Osteoblast (primary cell): Measurements from ENCODE around the gene MIX23. TPM values are rescaled to one million over a fixed set of nuclear protein-coding genes. Genes with fewer than 3 reads are reported as not detected.

Source experiments
- DNase-seq: peaks from one replicate; pipeline ENCODE4 v3.0.0; 2011; ENCODE audit warnings: low spot score, mixed read lengths; ENCODE audit not compliant: insufficient read length; ENCODE audit errors: missing footprints
- H2AFZ ChIP-seq: 2 replicates; pipeline ENCODE4 v1.6.0; 2011; ENCODE audit warnings: mild to moderate bottlenecking, low read length
- H3K27ac ChIP-seq: 2 replicates; pipeline ENCODE4 v1.5.1; 2011; ENCODE audit warnings: mild to moderate bottlenecking, low read depth, low read length, moderate library complexity
- H3K27me3 ChIP-seq: 2 replicates; pipeline ENCODE4 v1.6.0; 2012; ENCODE audit warnings: mild to moderate bottlenecking, control low read depth, inconsistent platforms, low read length, moderate library complexity; ENCODE audit not compliant: insufficient read depth
- H3K36me3 ChIP-seq: 2 replicates; pipeline ENCODE4 v1.5.1; 2011; ENCODE audit warnings: mild to moderate bottlenecking, low read length, control low read depth, moderate library complexity; ENCODE audit not compliant: insufficient read depth
- H3K4me1 ChIP-seq: 2 replicates; pipeline ENCODE4 v1.5.1; 2011; ENCODE audit warnings: mild to moderate bottlenecking, low read length, control low read depth, moderate library complexity; ENCODE audit not compliant: insufficient read depth
- H3K4me2 ChIP-seq: 2 replicates; pipeline ENCODE4 v1.6.0; 2011; ENCODE audit warnings: mild to moderate bottlenecking, low read length; ENCODE audit not compliant: insufficient read depth
- H3K4me3 ChIP-seq: fragments of 200-600 bp; sonication (generic); 3 replicates; pipeline ENCODE4 v1.5.1; 2012; ENCODE audit warnings: mild to moderate bottlenecking, low read length, inconsistent platforms; ENCODE audit not compliant: insufficient read depth
- H3K79me2 ChIP-seq: 2 replicates; pipeline ENCODE4 v1.6.0; 2012; ENCODE audit warnings: mild to moderate bottlenecking, low read length, control low read depth, inconsistent platforms; ENCODE audit not compliant: insufficient read depth
- H3K9me3 ChIP-seq: 2 replicates; pipeline ENCODE4 v1.5.1; 2011; ENCODE audit warnings: low read depth, low read length, control low read depth
- H4K20me1 ChIP-seq: 2 replicates; pipeline ENCODE4 v1.6.0; 2012; ENCODE audit warnings: mild to moderate bottlenecking, low read length, control low read depth; ENCODE audit not compliant: insufficient read depth
- total RNA-seq: library from RNA; depleted of rRNA; stranded (reverse); fragments of >200 nt; gene quantifications from 2 replicates; pipeline ENCODE4 v1.2.3, GENCODE V29; 2012
- TF ChIP-seq, protein P1 (sequence below): IDR thresholded peaks from 2 replicates; pipeline ENCODE4 v1.5.1; 2011; ENCODE audit warnings: mild to moderate bottlenecking, low read depth, low read length, moderate library complexity; ENCODE audit errors: extremely low read depth

Gene MIX23
- total RNA-seq, 1 donor = 17.0 TPM

DNA sequence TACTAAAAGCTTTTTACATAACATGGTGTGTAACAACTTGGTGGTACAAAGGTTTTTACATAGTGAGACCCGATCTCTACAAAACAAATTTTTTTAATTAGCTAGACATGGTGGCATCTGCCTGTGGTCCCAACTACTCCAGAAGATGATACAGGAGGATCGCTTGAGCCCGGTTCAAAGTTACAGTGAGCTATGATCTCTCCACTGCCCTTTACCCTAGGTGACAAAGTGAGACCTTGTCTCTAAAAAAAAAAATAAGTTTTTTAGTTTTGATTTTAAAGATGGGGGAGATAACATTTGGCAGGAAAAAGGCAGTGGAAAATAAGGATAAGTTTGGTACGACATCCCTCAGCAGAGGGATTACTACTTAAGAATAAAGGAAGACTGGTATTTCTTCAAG, 6.9 kb upstream of the MIX23 start:
- Histone ChIP-seq H3K36me3 (no peaks in the 10 kb centered on the region), H3K4me2 (no peak overlapping the region), H3K4me3 (no peak overlapping the region), H3K4me1 (peaks cover 3% of the 10 kb centered on the region), H3K79me2 (no peaks in the 10 kb centered on the region), H4K20me1 (no peaks in the 10 kb centered on the region), H3K27ac (no peak overlapping the region), H3K27me3 (no peaks in the 10 kb centered on the region), H2AFZ (no peak overlapping the region), H3K9me3 (no peaks in the 10 kb centered on the region)
- TF ChIP-seq, protein P1, sequence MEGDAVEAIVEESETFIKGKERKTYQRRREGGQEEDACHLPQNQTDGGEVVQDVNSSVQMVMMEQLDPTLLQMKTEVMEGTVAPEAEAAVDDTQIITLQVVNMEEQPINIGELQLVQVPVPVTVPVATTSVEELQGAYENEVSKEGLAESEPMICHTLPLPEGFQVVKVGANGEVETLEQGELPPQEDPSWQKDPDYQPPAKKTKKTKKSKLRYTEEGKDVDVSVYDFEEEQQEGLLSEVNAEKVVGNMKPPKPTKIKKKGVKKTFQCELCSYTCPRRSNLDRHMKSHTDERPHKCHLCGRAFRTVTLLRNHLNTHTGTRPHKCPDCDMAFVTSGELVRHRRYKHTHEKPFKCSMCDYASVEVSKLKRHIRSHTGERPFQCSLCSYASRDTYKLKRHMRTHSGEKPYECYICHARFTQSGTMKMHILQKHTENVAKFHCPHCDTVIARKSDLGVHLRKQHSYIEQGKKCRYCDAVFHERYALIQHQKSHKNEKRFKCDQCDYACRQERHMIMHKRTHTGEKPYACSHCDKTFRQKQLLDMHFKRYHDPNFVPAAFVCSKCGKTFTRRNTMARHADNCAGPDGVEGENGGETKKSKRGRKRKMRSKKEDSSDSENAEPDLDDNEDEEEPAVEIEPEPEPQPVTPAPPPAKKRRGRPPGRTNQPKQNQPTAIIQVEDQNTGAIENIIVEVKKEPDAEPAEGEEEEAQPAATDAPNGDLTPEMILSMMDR = no peak
- DNase-seq = no peak

DNA sequence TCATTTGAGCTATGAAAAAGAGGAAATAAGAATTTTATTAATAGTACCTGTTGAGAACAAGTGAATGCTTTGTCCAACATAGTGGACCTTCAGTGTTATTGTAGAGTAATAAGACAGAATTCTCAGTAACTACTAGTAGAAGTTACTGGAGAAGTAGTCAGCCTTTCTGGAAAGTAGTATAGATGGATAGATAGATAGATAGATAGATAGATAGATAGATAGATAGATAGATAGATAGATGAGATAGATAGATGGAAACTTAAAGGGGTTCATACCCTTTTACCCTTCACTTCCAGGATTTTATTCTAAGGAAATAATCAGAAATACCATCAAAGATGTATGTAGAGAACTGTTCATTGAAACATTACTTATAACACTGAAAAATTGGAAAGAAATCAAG, 6.2 kb upstream of the MIX23 start:
- Histone ChIP-seq H4K20me1 (no peaks in the 10 kb centered on the region), H3K4me3 (no peak overlapping the region), H3K27me3 (no peaks in the 10 kb centered on the region), H3K79me2 (no peaks in the 10 kb centered on the region), H3K4me1 (peaks cover 7% of the 10 kb centered on the region), H3K9me3 (no peaks in the 10 kb centered on the region), H3K36me3 (no peaks in the 10 kb centered on the region), H3K27ac (no peak overlapping the region), H3K4me2 (no peak overlapping the region), H2AFZ (no peak overlapping the region)
- TF ChIP-seq, protein P1 = no peak
- no peak for DNase-seq

DNA sequence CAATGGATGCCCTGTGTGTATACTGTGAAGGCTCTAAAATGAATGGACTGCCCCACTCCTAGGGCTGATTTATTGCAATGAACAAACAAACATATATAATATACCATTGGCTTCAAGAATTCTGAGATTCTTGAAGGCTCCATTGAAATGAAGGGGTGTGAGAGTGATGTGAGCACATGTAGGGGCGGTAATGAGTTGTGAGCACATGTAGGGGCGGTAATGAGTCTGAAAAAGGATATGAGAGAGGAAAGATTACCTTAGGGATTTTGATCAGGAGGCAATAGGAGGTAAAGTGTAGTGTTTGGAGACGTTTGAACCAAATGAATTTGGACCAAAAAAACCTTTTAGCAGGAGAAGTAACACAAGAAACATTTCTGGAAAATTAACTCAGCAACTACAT, 4.7 kb upstream of the MIX23 start:
- Histone ChIP-seq H4K20me1 (no peaks in the 10 kb centered on the region), H3K4me2 (no peak overlapping the region), H3K36me3 (no peaks in the 10 kb centered on the region), H3K79me2 (peaks cover 5% of the 10 kb centered on the region), H2AFZ (no peak overlapping the region), H3K9me3 (no peaks in the 10 kb centered on the region), H3K4me1 (peaks cover 13% of the 10 kb centered on the region), H3K4me3 (no peak overlapping the region), H3K27me3 (no peaks in the 10 kb centered on the region), H3K27ac (no peak overlapping the region)
- TF ChIP-seq, protein P1 = no peak
- no peak for DNase-seq

DNA sequence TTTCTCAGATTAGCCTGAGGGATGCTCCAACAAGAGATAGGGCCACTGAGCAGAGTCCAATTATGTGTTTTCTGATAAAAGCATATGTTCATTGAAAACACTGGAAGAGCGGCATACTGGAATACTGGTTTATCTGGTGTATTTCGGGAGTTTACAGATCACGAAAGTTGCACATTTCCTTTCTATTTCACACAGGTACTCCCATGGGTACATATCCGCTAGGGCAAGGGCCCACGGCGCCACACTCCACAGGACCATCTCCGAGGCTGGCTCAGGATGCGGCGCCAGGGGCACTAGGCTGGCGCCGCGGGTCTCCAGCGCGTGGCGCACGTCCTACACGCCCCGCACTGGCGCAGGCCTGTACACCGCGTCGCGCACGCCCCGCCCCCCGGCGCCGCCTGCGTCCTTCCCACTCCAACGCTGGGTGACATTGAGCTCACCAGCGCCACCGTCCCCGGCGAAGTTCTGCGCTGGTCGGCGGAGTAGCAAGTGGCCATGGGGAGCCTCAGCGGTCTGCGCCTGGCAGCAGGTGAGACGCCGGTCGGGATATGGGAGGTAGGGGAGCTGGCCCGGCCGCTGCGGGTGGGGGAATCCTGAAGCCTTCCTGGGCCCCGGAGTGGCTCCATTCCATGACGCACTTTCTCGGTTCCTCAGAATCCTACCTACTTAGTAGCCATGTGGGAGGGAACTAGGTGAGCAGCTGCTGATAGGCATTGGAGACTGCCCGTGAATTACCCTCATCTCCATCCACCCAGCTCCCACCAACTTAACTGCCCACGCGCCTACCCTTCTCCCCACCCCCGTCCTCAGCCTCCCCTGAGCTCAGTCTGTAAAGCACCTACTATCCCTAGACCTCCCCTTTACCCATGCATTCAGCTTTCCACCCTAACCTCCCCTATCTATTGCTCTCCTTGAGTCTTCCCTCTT, 1.0 kb upstream of the MIX23 start, which contains the start of gene FAM162A:
Gene FAM162A, plus strand, starts transcription at position 412 of the 927 bp plus-strand sequence. Its CDS starts 84 bp downstream, at position 496.
- H3K79me2 ChIP-seq = peaks cover 32% of the 10 kb centered on the region
- TF ChIP-seq, protein P1 = peak; percentile 45
- H3K4me3 ChIP-seq = peak within 1 kb of the TSS; percentile 81
- DNase-seq = peak; percentile 95
- peak within 1 kb of the TSS; percentile 91 for H2AFZ ChIP-seq
- H3K36me3 ChIP-seq = no peaks in the 10 kb centered on the region
- H3K27ac ChIP-seq = peak within 1 kb of the TSS; percentile 66
- H4K20me1 ChIP-seq = no peaks in the 10 kb centered on the region
- H3K9me3 ChIP-seq = no peaks in the 10 kb centered on the region
- no peaks in the 10 kb centered on the region for H3K27me3 ChIP-seq
- peak within 1 kb of the TSS; percentile 99 for H3K4me2 ChIP-seq
- peaks cover 16% of the 10 kb centered on the region for H3K4me1 ChIP-seq
